Body of pancreas (tissue), 4 donors: ENCODE measurements around the gene VPS26B.

Experiments used
- POLR2A ChIP-seq, 3 donors: fragments of 450-650 bp; IDR thresholded peaks; one replicate each; pipeline ENCODE4 v1.6.1; 2016; ENCODE audit warnings: antibody characterized with exemption in 3 of 3, mild to moderate bottlenecking in 2 of 3
- TF ChIP-seq, protein P1 (sequence below), 7 experiments: fragments of 450-650 bp in 4 of 7; fragments of 200-600 bp in 3 of 7; sonication (generic) in 3 of 7; IDR thresholded peaks; one replicate each; pipeline ENCODE4 v1.5.1; 2016 to 2019; ENCODE audit warnings: antibody characterized with exemption in 7 of 7

DNA sequence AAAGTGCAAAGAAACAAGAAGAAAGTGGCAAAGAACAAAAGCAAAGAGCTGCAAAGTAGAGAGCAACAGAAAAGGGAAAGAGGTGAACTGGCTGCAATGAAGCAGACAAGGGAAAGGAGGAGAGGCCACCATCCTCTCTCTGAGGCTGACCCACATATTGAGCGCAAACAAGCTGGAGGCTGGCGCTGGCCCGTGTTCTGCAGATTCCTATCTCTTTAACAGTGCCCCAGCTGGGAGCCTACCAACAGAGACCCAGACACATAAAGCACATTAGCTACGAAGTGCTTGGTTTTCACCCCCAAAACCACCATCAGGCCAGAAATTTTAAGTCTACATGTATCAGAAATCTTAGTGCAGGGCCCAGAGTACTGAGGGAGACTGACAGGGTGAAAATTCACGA lies 18.3 kb upstream of the VPS26B start:
- TF ChIP-seq, protein P1, sequence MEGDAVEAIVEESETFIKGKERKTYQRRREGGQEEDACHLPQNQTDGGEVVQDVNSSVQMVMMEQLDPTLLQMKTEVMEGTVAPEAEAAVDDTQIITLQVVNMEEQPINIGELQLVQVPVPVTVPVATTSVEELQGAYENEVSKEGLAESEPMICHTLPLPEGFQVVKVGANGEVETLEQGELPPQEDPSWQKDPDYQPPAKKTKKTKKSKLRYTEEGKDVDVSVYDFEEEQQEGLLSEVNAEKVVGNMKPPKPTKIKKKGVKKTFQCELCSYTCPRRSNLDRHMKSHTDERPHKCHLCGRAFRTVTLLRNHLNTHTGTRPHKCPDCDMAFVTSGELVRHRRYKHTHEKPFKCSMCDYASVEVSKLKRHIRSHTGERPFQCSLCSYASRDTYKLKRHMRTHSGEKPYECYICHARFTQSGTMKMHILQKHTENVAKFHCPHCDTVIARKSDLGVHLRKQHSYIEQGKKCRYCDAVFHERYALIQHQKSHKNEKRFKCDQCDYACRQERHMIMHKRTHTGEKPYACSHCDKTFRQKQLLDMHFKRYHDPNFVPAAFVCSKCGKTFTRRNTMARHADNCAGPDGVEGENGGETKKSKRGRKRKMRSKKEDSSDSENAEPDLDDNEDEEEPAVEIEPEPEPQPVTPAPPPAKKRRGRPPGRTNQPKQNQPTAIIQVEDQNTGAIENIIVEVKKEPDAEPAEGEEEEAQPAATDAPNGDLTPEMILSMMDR (IDR thresholded peaks at IDR 0.05), result no peak
- no peak for TF ChIP-seq POLR2A (IDR thresholded peaks at IDR 0.05)
